Tibial artery (tissue), 4 donors: ENCODE data around the gene IL17RA.

Experiments
- DNase-seq, 2 donors: peaks; one replicate each; pipeline ENCODE4 v3.0.0-alpha.2; 2019
- H3K27ac ChIP-seq, 2 donors: fragments of 200-600 bp; sonication (generic) in 1 of 2; 1 replicate in 1 of 2; 2 replicates in 1 of 2; pipeline ENCODE4 v1.5.1; 2018 to 2019; ENCODE audit warnings: mild to moderate bottlenecking in 1 of 2
- H3K27me3 ChIP-seq, 2 donors: fragments of 200-600 bp; sonication (generic) in 1 of 2; one replicate each; pipeline versions ENCODE4 v1.5.1 to v1.6.0; 2016 to 2019
- H3K36me3 ChIP-seq, 3 donors: fragments of 200-600 bp; sonication (generic) in 2 of 3; one replicate each; pipeline ENCODE4 v1.5.1; 2016 to 2019; ENCODE audit warnings: mild to moderate bottlenecking in 2 of 3
- H3K4me1 ChIP-seq, 4 donors: fragments of 200-600 bp; sonication (generic) in 2 of 4; 1 replicate in 3 of 4; 2 replicates in 1 of 4; pipeline ENCODE4 v1.5.1; 2016 to 2019
- H3K4me3 ChIP-seq, 2 donors: fragments of 200-600 bp; sonication (generic) in 1 of 2; 1 replicate in 1 of 2; 2 replicates in 1 of 2; pipeline ENCODE4 v1.5.1; 2018 to 2019; ENCODE audit warnings: mild to moderate bottlenecking in 2 of 2
- H3K9me3 ChIP-seq, 3 donors: fragments of 200-600 bp; sonication (generic) in 1 of 3; one replicate each; pipeline ENCODE4 v1.5.1; 2016 to 2019
- CTCF ChIP-seq, 2 experiments: fragments of 200-600 bp in 1 of 2; fragments of 450-650 bp in 1 of 2; IDR thresholded peaks; one replicate each; pipeline ENCODE4 v1.5.1; 2017 to 2019; ENCODE audit warnings: antibody characterized with exemption in 2 of 2, mild to moderate bottlenecking in 1 of 2, moderate library complexity in 1 of 2
- intact Hi-C: fragments of 100-400 bp; cut with DNase I; formaldehyde crosslinking; loops from one replicate; pipeline ENCODE4 v1.15.0; 2023; ENCODE audit warnings: low total_unique reads

Gene IL17RA

GRCh38 chr22:17046566-17047348 lies 38.0 kb upstream of the IL17RA start:
- no peak overlapping the region for H3K27ac ChIP-seq
- no peak for TF ChIP-seq CTCF (IDR thresholded peaks at IDR 0.05)
- H3K27me3 ChIP-seq = peaks cover 0 to 4% of the 10 kb centered on the region in 2 donors
- no peaks in the 10 kb centered on the region for H3K9me3 ChIP-seq
- intact Hi-C loops = no loop called here
- H3K4me1 ChIP-seq = no peaks in the 10 kb centered on the region
- no peak overlapping the region for H3K4me3 ChIP-seq
- DNase-seq = no peak
- no peaks in the 10 kb centered on the region for H3K36me3 ChIP-seq

- Histone ChIP-seq H3K36me3 (no peaks in the 10 kb centered on the region), H3K27ac (no peak overlapping the region), H3K4me3 (no peak overlapping the region), H3K27me3 (peaks cover 0 to 4% of the 10 kb centered on the region in 2 donors), H3K4me1 (no peaks in the 10 kb centered on the region), H3K9me3 (no peaks in the 10 kb centered on the region)
- DNase-seq = no peak
- no peak for TF ChIP-seq CTCF (IDR thresholded peaks at IDR 0.05)
- intact Hi-C loops = no loop called here
Measured at GRCh38 chr22:17047656-17048055, 37.1 kb upstream of the IL17RA start.

GRCh38 chr22:17056058-17056457 lies 28.7 kb upstream of the IL17RA start:
- Histone ChIP-seq H3K9me3 (no peaks in the 10 kb centered on the region), H3K27ac (no peak overlapping the region), H3K27me3 (peaks cover 0 to 13% of the 10 kb centered on the region in 2 donors), H3K4me3 (no peak overlapping the region), H3K36me3 (peaks cover 0 to 10% (median 0%) of the 10 kb centered on the region in 3 donors), H3K4me1 (no peaks in the 10 kb centered on the region)
- TF ChIP-seq CTCF (IDR thresholded peaks at IDR 0.05) = no peak
- DNase-seq = no peak
- intact Hi-C loops = loop anchor here (10.0 kb wide), 1 partner anchor 131 kb away; no protein-coding TSS in a partner anchor

GRCh38 chr22:17056807-17057206 lies 28.0 kb upstream of the IL17RA start:
- Histone ChIP-seq H3K4me3 (no peak overlapping the region), H3K27ac (no peak overlapping the region), H3K27me3 (peaks cover 0 to 21% of the 10 kb centered on the region in 2 donors), H3K36me3 (peaks cover 0 to 10% (median 0%) of the 10 kb centered on the region in 3 donors), H3K4me1 (no peaks in the 10 kb centered on the region), H3K9me3 (no peaks in the 10 kb centered on the region)
- DNase-seq = no peak
- intact Hi-C loops = loop anchor here (10.0 kb wide), 1 partner anchor 132 kb away; no protein-coding TSS in a partner anchor
- no peak for TF ChIP-seq CTCF (IDR thresholded peaks at IDR 0.05)

GRCh38 chr22:17057959-17058814 lies 26.6 kb upstream of the IL17RA start:
- TF ChIP-seq CTCF (IDR thresholded peaks at IDR 0.05) = peak; percentile 59 to 82
- H3K9me3 ChIP-seq = no peaks in the 10 kb centered on the region
- intact Hi-C loops = loop anchor here (10.0 kb wide), 1 partner anchor 133 kb away; no protein-coding TSS in a partner anchor
- H3K27me3 ChIP-seq = peaks cover 0 to 30% of the 10 kb centered on the region in 2 donors
- H3K4me1 ChIP-seq = peaks cover 0 to 3% (median 0%) of the 10 kb centered on the region in 4 donors
- no peak overlapping the region for H3K27ac ChIP-seq
- peaks cover 0 to 10% (median 0%) of the 10 kb centered on the region in 3 donors for H3K36me3 ChIP-seq
- DNase-seq = peak; percentile 70 to 71
- H3K4me3 ChIP-seq = no peak overlapping the region
